GM18505 (cell line): Measurements from ENCODE around the gene TTL.
"Not testable (repeated sequence)": the region's sequence is repeated elsewhere in the genome, so short reads cannot be mapped to it uniquely, and the experiment has no call there.

Source experiments
- ATAC-seq: cut with Tn5 transposase; IDR thresholded peaks from one replicate; pipeline ENCODE4 v1.9.1; 2021; ENCODE audit not compliant: unreplicated experiment
- POLR2A ChIP-seq: IDR thresholded peaks from 4 replicates; pipeline ENCODE4 v1.6.1; 2011; ENCODE audit warnings: borderline replicate concordance; ENCODE audit not compliant: insufficient read depth, insufficient read length; ENCODE audit errors: extremely low read depth

The TTL gene

GRCh38 chr2:112520234-112520783, 38.4 kb downstream of the TTL start:
- no peak for ATAC-seq
- no peak for TF ChIP-seq POLR2A

- TF ChIP-seq POLR2A, result no peak
- no peak for ATAC-seq
These were observed 41.4 kb downstream of the TTL start for GRCh38 chr2:112523291-112523777.

DNA sequence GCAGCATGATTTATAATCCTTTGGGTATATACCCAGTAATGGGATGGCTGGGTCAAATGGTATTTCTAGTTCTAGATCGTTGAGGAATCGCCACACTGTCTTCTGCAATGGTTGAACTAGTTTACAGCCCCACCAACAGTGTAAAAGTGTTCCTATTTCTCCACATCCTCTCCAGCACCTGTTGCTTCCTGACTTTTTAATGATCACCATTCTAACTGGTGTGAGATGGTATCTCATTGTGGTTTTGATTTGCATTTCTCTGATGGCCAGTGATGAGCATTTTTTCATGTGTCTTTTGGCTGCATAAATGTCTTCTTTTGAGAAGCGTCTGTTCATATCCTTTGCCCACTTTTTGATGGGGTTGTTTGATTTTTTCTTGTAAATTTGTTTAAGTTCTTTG, 42.3 kb downstream of the TTL start:
- not testable (repeated sequence) for ATAC-seq

DNA sequence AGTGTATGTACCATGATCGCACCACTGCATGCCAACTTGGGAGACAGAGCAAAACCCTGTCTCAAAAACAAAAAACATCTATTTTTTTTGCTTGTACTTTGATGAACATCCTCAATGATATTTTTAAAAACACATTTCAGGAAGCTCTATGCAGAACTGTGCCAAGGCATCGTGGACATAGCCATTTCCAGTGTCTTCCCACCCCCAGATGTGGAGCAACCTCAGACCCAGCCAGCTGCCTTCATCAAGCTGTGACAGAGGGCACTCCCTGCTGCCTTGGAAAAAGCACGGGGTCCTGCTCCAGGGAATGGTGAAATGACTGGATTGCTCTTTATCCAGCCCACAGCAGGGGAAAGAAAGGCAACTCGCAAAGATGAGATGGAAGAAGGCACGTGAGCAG, 46.6 kb downstream of the TTL start:
- ATAC-seq, result no peak
- TF ChIP-seq POLR2A, result no peak

GRCh38 chr2:112529757-112530156, 47.8 kb downstream of the TTL start:
- ATAC-seq, result no peak
- no peak for TF ChIP-seq POLR2A

DNA sequence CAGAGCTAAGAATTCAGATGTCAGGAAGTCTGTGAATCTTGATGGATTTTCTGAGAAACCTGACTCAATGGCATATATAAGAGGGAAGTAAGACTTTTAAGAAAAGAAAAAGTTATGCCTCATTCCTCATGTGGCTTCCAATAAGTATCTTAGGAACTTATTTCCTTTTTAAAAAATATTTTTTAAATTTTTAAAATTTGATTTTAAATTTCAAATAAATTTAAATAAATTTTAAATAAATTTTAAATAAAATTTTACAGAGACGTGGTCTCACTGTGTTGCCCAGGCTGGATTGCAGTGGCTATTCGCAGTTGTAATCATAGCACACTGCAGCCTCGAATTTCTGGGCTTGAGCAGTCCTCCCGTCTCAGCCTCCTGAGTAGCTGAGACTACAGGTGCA, 48.8 kb downstream of the TTL start:
- ATAC-seq, result no peak
- TF ChIP-seq POLR2A, result no peak

DNA sequence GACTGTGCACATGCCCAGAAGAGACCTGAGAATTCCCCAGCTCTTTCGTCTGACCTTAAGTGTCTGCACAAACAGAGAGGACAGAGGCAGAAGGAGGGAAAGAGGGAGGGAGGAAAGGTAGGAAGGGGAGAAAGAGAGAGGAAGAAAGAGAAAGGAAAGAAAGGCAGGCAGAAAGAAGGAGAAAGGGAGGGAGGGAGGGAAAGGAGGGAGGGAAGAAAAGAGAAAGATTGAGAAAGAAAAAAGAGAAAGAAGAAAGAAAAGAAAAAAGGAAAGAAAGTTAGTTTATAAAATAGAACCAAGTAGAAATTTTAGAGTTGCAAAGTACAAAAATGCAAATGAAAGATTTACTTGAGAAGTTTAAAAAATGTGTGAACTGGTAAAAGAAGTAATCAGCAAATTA, 52.9 kb downstream of the TTL start:
- no peak for ATAC-seq
- TF ChIP-seq POLR2A, result no peak

- not testable (repeated sequence) for ATAC-seq
These were observed 54.7 kb downstream of the TTL start for GRCh38 chr2:112536665-112537064.

- ATAC-seq, result no peak
- TF ChIP-seq POLR2A, result no peak
These were observed 57.4 kb downstream of the TTL start for GRCh38 chr2:112539306-112539705.

DNA sequence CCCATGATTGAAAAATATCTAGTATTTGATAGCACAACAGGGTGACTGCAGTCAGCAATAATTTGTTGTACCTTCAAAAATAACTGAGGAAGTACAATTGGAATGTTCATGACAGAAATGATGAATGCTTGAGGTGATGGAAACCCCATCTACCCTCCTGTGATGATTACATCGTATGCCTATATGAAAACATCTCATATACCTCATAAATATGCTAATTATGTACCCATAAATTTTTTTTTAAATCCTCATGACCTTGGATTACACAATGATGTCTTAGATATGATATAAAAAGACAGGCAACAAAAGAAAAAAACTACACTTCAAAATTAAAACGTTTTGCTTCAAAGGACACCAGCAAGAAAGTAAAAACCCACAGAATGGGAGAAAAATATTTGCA, 59.0 kb downstream of the TTL start:
- TF ChIP-seq POLR2A, result no peak
- ATAC-seq, result no peak

GRCh38 chr2:112541315-112542122, 59.6 kb downstream of the TTL start:
- peak; percentile 83 for TF ChIP-seq POLR2A
- peak; percentile 64 for ATAC-seq

GRCh38 chr2:112542123-112542983, 60.4 kb downstream of the TTL start, which contains the start of gene POLR1B:
POLR1B (plus strand) TSS chr2:112542465; CDS start chr2:112542495, 30 bp downstream.
- peak; percentile 79 for ATAC-seq
- TF ChIP-seq POLR2A, result peak; percentile 85

DNA sequence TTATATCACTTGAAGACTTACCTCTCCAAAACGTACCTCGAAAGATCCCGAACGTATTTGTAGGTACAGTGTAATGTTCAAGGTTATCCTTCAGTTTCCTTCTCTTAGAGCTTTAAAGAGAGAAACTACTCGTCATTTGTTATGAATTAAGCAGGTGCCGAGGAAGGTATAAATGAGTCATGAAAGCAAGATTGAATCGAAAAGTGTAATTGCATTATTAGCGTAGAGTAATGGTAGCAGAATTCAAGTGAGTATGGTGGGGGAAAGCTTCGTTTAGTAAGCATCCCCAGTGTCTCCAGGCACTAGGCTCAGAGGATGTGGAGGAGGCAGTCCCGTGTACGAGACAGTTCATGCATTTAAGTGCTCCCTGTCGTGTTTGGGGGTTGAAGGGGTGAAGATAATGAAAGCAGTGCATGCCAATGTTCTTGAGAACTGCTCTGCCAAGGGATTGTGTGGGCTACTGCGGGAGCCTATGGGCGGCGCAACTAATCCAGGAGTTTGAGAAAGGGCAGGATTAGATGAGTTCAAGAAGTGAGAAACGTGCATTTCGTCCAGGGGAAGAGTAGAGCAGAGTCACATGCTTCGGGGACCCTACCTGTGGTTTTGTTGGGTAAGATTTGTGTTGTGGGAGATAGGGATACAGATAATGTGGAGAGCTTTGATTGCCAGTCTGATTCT, 61.2 kb downstream of the TTL start:
- ATAC-seq, result no peak
- TF ChIP-seq POLR2A, result no peak
